K562 (cell line): ENCODE results near the gene RNF17. TPM values are rescaled to one million over a fixed set of nuclear protein-coding genes. Genes with fewer than 3 reads are reported as not detected.
"Not testable (repeated sequence)": the region's sequence is repeated elsewhere in the genome, so short reads cannot be mapped to it uniquely, and the experiment has no call there.

ENCODE experiments used
- ATAC-seq: fragments of 200-7000 bp; cut with Tn5 transposase; 3 replicates; pipeline ENCODE4 v1.9.1; 2020; ENCODE audit warnings: moderate library complexity
- BruUV-seq: library from RNA; stranded (reverse); fragments of 400-500 nt; replicated peaks from 2 replicates; lab custom pipeline; 2021; lab: Mats Ljungman, UMichigan
- CTCF ChIA-PET: fragments of 300-600 bp; formaldehyde crosslinking; extraction: SDS; loops from one replicate; lab custom pipeline; 2021; ENCODE audit warnings: low intra/inter-chr PET ratio; lab: Yijun Ruan, JAX
- POLR2A ChIA-PET: fragments of 300-600, 350-650 bp; sonication (Branson Sonifier 250); formaldehyde crosslinking; extraction: SDS; loops from one replicate; lab custom pipeline; 2021; ENCODE audit warnings: antibody characterized with exemption, inconsistent platforms; lab: Yijun Ruan, JAX
- DNase-seq, 4 experiments: peaks; one replicate each; pipeline versions ENCODE4 v3.0.0 to v3.0.0-alpha.2; 2011 to 2018; ENCODE audit warnings: low spot score in 3 of 4, mixed read lengths in 3 of 4; ENCODE audit errors: extremely low read depth in 1 of 4
- FAIRE-seq: peaks from 2 replicates; lab custom pipeline; 2011; peaks lifted over from hg19 to GRCh38; lab: Jason Lieb, UNC
- H2AFZ ChIP-seq: 2 replicates; pipeline ENCODE4 v1.6.0; 2011; ENCODE audit warnings: low read depth, low read length, control low read depth, inconsistent platforms
- H3K27ac ChIP-seq: fragments of 200-600 bp; 3 replicates; pipeline ENCODE4 v1.8.0; 2011; ENCODE audit warnings: low read depth, mild to moderate bottlenecking, control low read depth, inconsistent platforms, low read length, moderate library complexity, mixed read lengths; ENCODE audit errors: extremely low read depth
- H3K27me3 ChIP-seq, 2 experiments: fragments of 300-600 bp in 1 of 2; 2 replicates in 1 of 2; 3 replicates in 1 of 2; pipeline versions ENCODE4 v1.6.0 to v1.8.0; 2011; ENCODE audit warnings: inconsistent platforms in 2 of 2, low read length in 2 of 2, mild to moderate bottlenecking in 1 of 2, mixed read lengths in 1 of 2, moderate library complexity in 1 of 2; ENCODE audit not compliant: control insufficient read depth in 2 of 2, insufficient read depth in 2 of 2
- H3K36me3 ChIP-seq: fragments of 300-600 bp; 3 replicates; pipeline ENCODE4 v1.8.0; 2011; ENCODE audit warnings: mild to moderate bottlenecking, low read length, inconsistent platforms; ENCODE audit not compliant: control insufficient read depth, insufficient read depth
- H3K4me1 ChIP-seq, 2 experiments: fragments of 200-600 bp in 1 of 2; replicated peaks in 1 of 2; 2 replicates in 1 of 2; 3 replicates in 1 of 2; pipeline versions ENCODE4 v1.5.1 to v1.8.0; 2011; ENCODE audit warnings: inconsistent platforms in 2 of 2, low read length in 2 of 2, mild to moderate bottlenecking in 1 of 2, mixed read lengths in 1 of 2, moderate library complexity in 1 of 2; ENCODE audit not compliant: control insufficient read depth in 2 of 2, insufficient read depth in 2 of 2
- H3K4me2 ChIP-seq: 2 replicates; pipeline ENCODE4 v1.6.1; 2011; ENCODE audit warnings: low read length, control low read depth, inconsistent platforms, mixed read lengths; ENCODE audit not compliant: insufficient read depth
- H3K4me3 ChIP-seq: fragments of 200-600 bp; sonication (generic), shearing (Covaris generic); 2 replicates; pipeline ENCODE4 v1.5.1; 2016; ENCODE audit warnings: control low read depth, inconsistent platforms
- H3K79me2 ChIP-seq: fragments of 200-600 bp; 3 replicates; pipeline ENCODE4 v1.8.0; 2011; ENCODE audit warnings: low read length, inconsistent platforms; ENCODE audit not compliant: control insufficient read depth, insufficient read depth
- H3K9ac ChIP-seq, 2 experiments: 2 replicates each; pipeline versions ENCODE4 v1.6.0 to v1.6.1; 2011; ENCODE audit warnings: low read depth in 2 of 2, low read length in 2 of 2, control low read depth in 1 of 2, inconsistent platforms in 1 of 2, mild to moderate bottlenecking in 1 of 2, mixed read lengths in 1 of 2; ENCODE audit not compliant: insufficient read depth in 1 of 2
- H3K9me1 ChIP-seq: one replicate; pipeline ENCODE4 v1.6.0; 2011; ENCODE audit warnings: inconsistent platforms, mild to moderate bottlenecking, low read length, moderate library complexity; ENCODE audit not compliant: control insufficient read depth, insufficient read depth
- H3K9me3 ChIP-seq: replicated peaks from 2 replicates; pipeline ENCODE4 v1.5.1; 2011; ENCODE audit warnings: low read depth, low read length, inconsistent platforms; ENCODE audit not compliant: control insufficient read depth, insufficient read depth
- H4K20me1 ChIP-seq: replicated peaks from 2 replicates; pipeline ENCODE4 v1.6.1; 2011; ENCODE audit warnings: low read length, inconsistent platforms, mixed read lengths; ENCODE audit not compliant: control insufficient read depth, insufficient read depth
- ZNF436 ChIP-seq: fragments of 250-450, 450-650 bp; sonication (Bioruptor Pico); formaldehyde crosslinking; IDR thresholded peaks from 2 replicates; pipeline ENCODE4 v1.7.0; 2020; ENCODE audit warnings: mild to moderate bottlenecking
- WGBS: fragments of 100-300 bp; shearing (Covaris generic); methylation state at CpG from one replicate; pipeline ENCODE4 v1.1.6; 2016; ENCODE audit warnings: low coverage, mixed read lengths; ENCODE audit not compliant: insufficient coverage; ENCODE audit errors: missing lambda C conversion rate; 5-methylcytosine and 5-hydroxymethylcytosine counted together
- in situ Hi-C: fragments of 300-500 bp; cut with MboI; formaldehyde crosslinking; loops from 4 replicates; pipeline ENCODE4 v1.15.0; 2018; ENCODE audit warnings: inconsistent platforms, mixed read lengths
- intact Hi-C: fragments of 100-400 bp; cut with micrococcal nuclease; formaldehyde crosslinking; loops from 2 replicates; pipeline ENCODE4 v1.14.2; 2022
- polyA plus RNA-seq, 8 experiments: library from polyadenylated mRNA; depleted of rRNA in 4 of 8; stranded (reverse) in 5 of 8; unstranded in 3 of 8; fragments of >200 nt; fragmentation: Nextera tagmentation in 2 of 8; fragmentation: Illumina TruSeq in 1 of 8; extraction: Ambion mirVana in 2 of 8; extraction: Trizol in 1 of 8; gene quantifications; 2 replicates each; pipeline versions ENCODE4 v1.2.1 to v1.2.3, GENCODE V29; 2011 to 2014; ENCODE audit warnings: inconsistent platforms in 1 of 8, missing spikeins in 1 of 8
- total RNA-seq, 7 experiments: library from RNA; depleted of rRNA in 6 of 7; stranded (reverse); fragments of >200 nt in 6 of 7; fragmentation: Illumina TruSeq in 2 of 7; extraction: Trizol in 2 of 7; gene quantifications; 2 replicates each; pipeline versions ENCODE4 v1.2.1 to v1.2.3, GENCODE V29; 2011 to 2021; ENCODE audit warnings: low replicate concordance in 1 of 7
- TF ChIP-seq, protein P1 (sequence below): sonication (generic); formaldehyde crosslinking; IDR thresholded peaks from 2 replicates; pipeline ENCODE4 v1.8.1; 2023; ENCODE audit warnings: mild to moderate bottlenecking, missing genetic modification reagents
- TF ChIP-seq, protein P2 (sequence below): fragments of 250-450 bp; sonication (Bioruptor Pico); IDR thresholded peaks from 2 replicates; pipeline ENCODE4 v1.4.0; 2020; ENCODE audit warnings: mild to moderate bottlenecking, moderate library complexity

RNF17 gene
- total and polyA plus RNA-seq, 9 of the 15 experiments (the other 6 are each of a cell fraction or from before 2014, with no cell fraction given), result 0.11 to 0.90 (median 0.58) TPM

DNA sequence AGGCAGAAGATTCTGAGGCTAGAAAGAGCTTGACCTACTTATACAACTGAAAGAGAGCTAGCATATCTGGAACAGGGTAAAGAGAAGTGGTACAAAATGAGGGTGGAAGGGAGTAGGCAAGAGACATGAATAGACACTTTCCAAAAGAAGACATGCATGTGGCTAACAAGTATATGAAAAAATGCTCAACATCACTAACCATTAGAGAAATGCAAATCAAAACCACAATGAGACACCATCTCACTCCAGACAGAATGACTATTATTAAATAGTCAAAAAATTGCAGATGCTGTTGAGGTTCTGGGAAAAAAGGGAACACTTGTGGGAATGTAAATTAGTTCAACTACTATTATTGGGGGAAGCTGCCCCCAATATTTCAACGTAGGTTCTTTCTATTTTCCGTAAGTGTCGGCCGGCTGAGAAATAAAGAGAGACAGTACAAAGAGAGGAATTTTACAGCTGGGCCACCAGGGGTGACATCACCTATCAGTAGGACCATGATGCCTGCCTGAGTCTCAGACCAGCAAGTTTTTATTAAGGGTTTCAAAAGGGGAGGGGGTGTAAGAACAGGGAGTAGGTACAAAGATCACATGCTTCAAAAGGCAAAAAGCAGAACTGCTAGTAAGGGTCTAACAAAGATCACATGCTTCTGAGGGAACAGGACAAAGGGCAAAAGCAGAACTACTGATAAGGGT lies 32.9 kb upstream of the RNF17 start:
- H3K9me3 ChIP-seq, H4K20me1 ChIP-seq, H3K36me3 ChIP-seq, H3K9ac ChIP-seq, DNase-seq, BruUV-seq, H3K4me1 ChIP-seq, H3K79me2 ChIP-seq, H3K9me1 ChIP-seq, H3K4me2 ChIP-seq, H3K27ac ChIP-seq, H3K27me3 ChIP-seq, H2AFZ ChIP-seq, intact Hi-C loops, FAIRE-seq, ATAC-seq, CTCF ChIA-PET, H3K4me3 ChIP-seq: not testable (repeated sequence)
- in situ Hi-C loops, result loop anchor here (25.0 kb wide), 1 partner anchor 256 kb away; no protein-coding TSS in a partner anchor
- POLR2A ChIA-PET, result interaction anchor here (0.6 to 0.7 kb wide), 2 partner anchors 31 to 279 kb away, joined by 3 to 4 read pairs; no protein-coding TSS in a partner anchor
- WGBS, result 0% methylated on average over 4 of the region's 4 CpGs

DNA sequence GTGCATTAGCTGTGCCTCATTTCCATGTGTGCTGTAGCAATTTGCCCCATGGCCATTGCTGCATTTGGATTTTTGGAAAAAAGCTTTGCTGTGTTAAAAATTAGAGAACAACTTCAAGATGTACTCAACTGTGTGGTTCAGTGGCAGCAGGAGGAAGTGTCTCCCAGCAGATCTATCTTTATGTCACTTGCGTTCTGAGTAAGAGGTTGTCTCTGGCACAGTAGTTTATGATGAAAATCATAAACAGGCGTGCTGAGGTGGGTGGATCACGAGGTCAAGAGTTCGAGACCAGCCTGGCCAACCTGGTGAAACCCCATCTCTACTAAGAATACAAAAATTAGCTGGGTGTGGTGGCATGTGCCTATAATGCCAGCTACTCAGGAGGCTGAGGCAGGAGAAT lies 29.0 kb upstream of the RNF17 start:
- ATAC-seq (no peak), DNase-seq (no peak), FAIRE-seq (no peak)
- 3% methylated on average over 4 of the region's 4 CpGs for WGBS
- Histone ChIP-seq H3K4me3 (no peak overlapping the region), H3K27me3 (no peaks in the 10 kb centered on the region), H3K36me3 (no peaks in the 10 kb centered on the region), H3K4me2 (no peak overlapping the region), H2AFZ (no peak overlapping the region), H3K27ac (no peak overlapping the region), H3K79me2 (no peaks in the 10 kb centered on the region), H3K9me1 (no peaks in the 10 kb centered on the region), H3K4me1 (no peaks in the 10 kb centered on the region; a peak in 1 of 5 replicates), H3K9ac (no peak overlapping the region), H3K9me3 (no peaks in the 10 kb centered on the region), H4K20me1 (no peaks in the 10 kb centered on the region)
- no TSS peak for BruUV-seq
- intact Hi-C loops (no loop called here), in situ Hi-C loops (loop anchor here (25.0 kb wide), 1 partner anchor 252 kb away; no protein-coding TSS in a partner anchor)
- no peak for TF ChIP-seq ZNF436 (CRISPR knock-in tag)
- TF ChIP-seq, protein P1, sequence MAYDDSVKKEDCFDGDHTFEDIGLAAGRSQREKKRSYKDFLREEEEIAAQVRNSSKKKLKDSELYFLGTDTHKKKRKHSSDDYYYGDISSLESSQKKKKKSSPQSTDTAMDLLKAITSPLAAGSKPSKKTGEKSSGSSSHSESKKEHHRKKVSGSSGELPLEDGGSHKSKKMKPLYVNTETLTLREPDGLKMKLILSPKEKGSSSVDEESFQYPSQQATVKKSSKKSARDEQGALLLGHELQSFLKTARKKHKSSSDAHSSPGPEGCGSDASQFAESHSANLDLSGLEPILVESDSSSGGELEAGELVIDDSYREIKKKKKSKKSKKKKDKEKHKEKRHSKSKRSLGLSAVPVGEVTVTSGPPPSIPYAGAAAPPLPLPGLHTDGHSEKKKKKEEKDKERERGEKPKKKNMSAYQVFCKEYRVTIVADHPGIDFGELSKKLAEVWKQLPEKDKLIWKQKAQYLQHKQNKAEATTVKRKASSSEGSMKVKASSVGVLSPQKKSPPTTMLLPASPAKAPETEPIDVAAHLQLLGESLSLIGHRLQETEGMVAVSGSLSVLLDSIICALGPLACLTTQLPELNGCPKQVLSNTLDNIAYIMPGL, result no peak
- TF ChIP-seq, protein P2, sequence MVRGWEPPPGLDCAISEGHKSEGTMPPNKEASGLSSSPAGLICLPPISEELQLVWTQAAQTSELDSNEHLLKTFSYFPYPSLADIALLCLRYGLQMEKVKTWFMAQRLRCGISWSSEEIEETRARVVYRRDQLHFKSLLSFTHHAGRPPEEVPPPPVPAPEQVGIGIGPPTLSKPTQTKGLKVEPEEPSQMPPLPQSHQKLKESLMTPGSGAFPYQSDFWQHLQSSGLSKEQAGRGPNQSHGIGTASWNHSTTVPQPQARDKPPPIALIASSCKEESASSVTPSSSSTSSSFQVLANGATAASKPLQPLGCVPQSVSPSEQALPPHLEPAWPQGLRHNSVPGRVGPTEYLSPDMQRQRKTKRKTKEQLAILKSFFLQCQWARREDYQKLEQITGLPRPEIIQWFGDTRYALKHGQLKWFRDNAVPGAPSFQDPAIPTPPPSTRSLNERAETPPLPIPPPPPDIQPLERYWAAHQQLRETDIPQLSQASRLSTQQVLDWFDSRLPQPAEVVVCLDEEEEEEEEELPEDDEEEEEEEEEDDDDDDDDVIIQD, result no peak
- CTCF ChIA-PET, result no interaction called here
- POLR2A ChIA-PET, result no interaction called here
